HepG2 (cell line): ENCODE measurements around the gene CHN2. TPM values are rescaled to one million over a fixed set of nuclear protein-coding genes. Genes with fewer than 3 reads are reported as not detected.

Experiments used
- CBX5 ChIP-seq: sonication (generic); formaldehyde crosslinking; IDR thresholded peaks from 2 replicates; pipeline ENCODE4 v1.4.0; 2020; ENCODE audit warnings: missing genetic modification reagents, borderline replicate concordance
- CEBPG ChIP-seq: IDR thresholded peaks from 2 replicates; pipeline ENCODE4 v1.6.1; 2016
- HBP1 ChIP-seq: IDR thresholded peaks from 2 replicates; pipeline ENCODE4 v1.6.1; 2016; ENCODE audit warnings: low read depth, control low read depth
- HIVEP1 ChIP-seq: sonication (generic); formaldehyde crosslinking; IDR thresholded peaks from 2 replicates; pipeline ENCODE4 v1.4.0; 2020; ENCODE audit warnings: mild to moderate bottlenecking, missing genetic modification reagents
- MEIS1 ChIP-seq: sonication (generic); formaldehyde crosslinking; IDR thresholded peaks from 2 replicates; pipeline ENCODE4 v1.9.0; 2021; ENCODE audit warnings: mild to moderate bottlenecking, missing genetic modification reagents, moderate library complexity, borderline replicate concordance
- MIXL1 ChIP-seq: IDR thresholded peaks from 2 replicates; pipeline ENCODE4 v1.6.1; 2016
- POLR2AphosphoS2 ChIP-seq: IDR thresholded peaks from 2 replicates; pipeline ENCODE4 v1.6.1; 2011; ENCODE audit warnings: low read depth, low read length, improper control_type of control experiment
- REL ChIP-seq: sonication (generic); formaldehyde crosslinking; conservative IDR thresholded peaks from 2 replicates; pipeline ENCODE4 v1.8.0; 2022; ENCODE audit warnings: mild to moderate bottlenecking, missing genetic modification reagents, moderate library complexity
- SMC3 ChIP-seq: IDR thresholded peaks from 2 replicates; pipeline ENCODE4 v1.6.1; 2011; ENCODE audit warnings: low read length, improper control_type of control experiment
- U2AF2 ChIP-seq: fragments of 200-400 bp; formaldehyde crosslinking; IDR thresholded peaks from 2 replicates; pipeline ENCODE4 v1.6.1; 2017; ENCODE audit warnings: low read depth, mild to moderate bottlenecking, low read length
- ZNF263 ChIP-seq: sonication (generic); formaldehyde crosslinking; IDR thresholded peaks from 2 replicates; pipeline ENCODE4 v1.4.0; 2020; ENCODE audit warnings: missing genetic modification reagents
- ZNF264 ChIP-seq: sonication (generic); formaldehyde crosslinking; IDR thresholded peaks from 2 replicates; pipeline ENCODE4 v1.4.0; 2020; ENCODE audit warnings: missing genetic modification reagents
- ZNF33A ChIP-seq: sonication (generic); formaldehyde crosslinking; IDR thresholded peaks from 2 replicates; pipeline ENCODE4 v1.5.1; 2020; ENCODE audit warnings: missing genetic modification reagents, mild to moderate bottlenecking, moderate library complexity, borderline replicate concordance
- ZNF576 ChIP-seq: sonication (generic); formaldehyde crosslinking; IDR thresholded peaks from 2 replicates; pipeline ENCODE4 v1.4.0; 2020; ENCODE audit warnings: mild to moderate bottlenecking, missing genetic modification reagents
- ZNF646 ChIP-seq: sonication (generic); formaldehyde crosslinking; IDR thresholded peaks from 2 replicates; pipeline ENCODE4 v1.9.0; 2021; ENCODE audit warnings: mild to moderate bottlenecking, missing genetic modification reagents
- ZSCAN30 ChIP-seq: sonication (generic); formaldehyde crosslinking; IDR thresholded peaks from 2 replicates; pipeline ENCODE4 v1.5.0; 2020; ENCODE audit warnings: mild to moderate bottlenecking, missing genetic modification reagents
- ZSCAN9 ChIP-seq: IDR thresholded peaks from 2 replicates; pipeline ENCODE4 v1.6.1; 2016; ENCODE audit warnings: borderline replicate concordance
- polyA plus RNA-seq, 8 experiments: library from polyadenylated mRNA; depleted of rRNA in 3 of 8; stranded (reverse) in 7 of 8; unstranded in 1 of 8; fragments of >200 nt; fragmentation: Illumina TruSeq in 4 of 8; extraction: Trizol in 4 of 8; gene quantifications; 2 replicates each; pipeline versions ENCODE4 v1.2.1 to v1.2.3, GENCODE V29; 2011 to 2016; ENCODE audit warnings: low read depth in 4 of 8, missing spikeins in 1 of 8, mixed read lengths in 1 of 8; ENCODE audit not compliant: insufficient read depth in 1 of 8
- total RNA-seq, 5 experiments: library from RNA; depleted of rRNA; stranded (reverse); fragments of >200 nt; fragmentation: Illumina TruSeq; extraction: Trizol; gene quantifications; 2 replicates each; pipeline ENCODE4 v1.2.3, GENCODE V29; 2016; ENCODE audit warnings: low read depth in 1 of 5

Gene CHN2
- total and polyA plus RNA-seq, 2 of the 13 experiments (the other 11 are each of a cell fraction or from before 2014, with no cell fraction given), result 23.5 to 30.5 TPM

GRCh38 chr7:29230871-29231345 is 36.3 kb downstream of the CHN2 start (continued):
- TF ChIP-seq ZSCAN9 (CRISPR knock-in tag) (peak; percentile 83; the same call in 1 of the 2 replicates), ZNF33A (CRISPR knock-in tag) (no peak), HIVEP1 (CRISPR knock-in tag) (no peak), ZNF576 (CRISPR knock-in tag) (no peak), SMC3 (peak; percentile 51), CEBPG (CRISPR knock-in tag) (peak; percentile 90), HBP1 (peak; percentile 59; the same call in 1 of the 2 replicates), MIXL1 (CRISPR knock-in tag) (peak; percentile 86; the same call in 1 of the 2 replicates), U2AF2 (no peak), ZNF646 (CRISPR knock-in tag) (peak; percentile 17; the same call in 1 of the 2 replicates), MEIS1 (no peak), ZNF264 (peak; percentile 90), REL (CRISPR knock-in tag) (no peak), ZNF263 (CRISPR knock-in tag) (peak; percentile 44; the same call in 1 of the 2 replicates), POLR2AphosphoS2 (0 out of 2 replicates have a peak, but pooled peaks have one; percentile 57), CBX5 (CRISPR knock-in tag) (peak; percentile 85; the same call in 1 of the 2 replicates), ZSCAN30 (no peak)
